HG02870 (cell line): ENCODE results near the gene COL4A2.
"Not testable (repeated sequence)": the region's sequence is repeated elsewhere in the genome, so short reads cannot be mapped to it uniquely, and the experiment has no call there.

Source experiments
- ATAC-seq: cut with Tn5 transposase; IDR thresholded peaks from one replicate; pipeline ENCODE4 v1.9.1; 2021; ENCODE audit warnings: mild to moderate bottlenecking, moderate library complexity; ENCODE audit not compliant: unreplicated experiment

Gene COL4A2

GRCh38 chr13:110483386-110483968, 176.4 kb downstream of the COL4A2 start:
- no peak for ATAC-seq

- no peak for ATAC-seq
Measured at GRCh38 chr13:110484290-110485048, 177.4 kb downstream of the COL4A2 start.

DNA sequence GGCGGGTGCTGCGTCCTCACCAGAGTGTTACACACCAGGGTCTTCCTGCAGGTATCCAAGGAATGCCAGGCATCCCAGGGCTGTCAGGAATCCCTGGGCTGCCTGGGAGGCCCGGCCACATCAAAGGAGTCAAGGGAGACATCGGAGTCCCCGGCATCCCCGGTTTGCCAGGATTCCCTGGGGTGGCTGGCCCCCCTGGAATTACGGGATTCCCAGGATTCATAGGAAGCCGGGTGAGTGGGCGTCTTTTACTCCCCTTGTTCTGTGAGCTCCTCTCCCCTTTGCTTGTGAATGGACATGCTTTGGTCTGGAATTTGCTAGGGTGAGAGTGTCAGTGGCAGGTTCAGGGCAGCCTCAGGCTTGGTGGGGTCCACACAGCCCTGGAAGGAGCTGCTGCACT, 178.5 kb downstream of the COL4A2 start:
- ATAC-seq: no peak

- ATAC-seq: no peak
Measured at GRCh38 chr13:110486061-110486715, 179.1 kb downstream of the COL4A2 start.

- ATAC-seq: not testable (repeated sequence)
Measured at GRCh38 chr13:110486880-110487279, 179.8 kb downstream of the COL4A2 start.

DNA sequence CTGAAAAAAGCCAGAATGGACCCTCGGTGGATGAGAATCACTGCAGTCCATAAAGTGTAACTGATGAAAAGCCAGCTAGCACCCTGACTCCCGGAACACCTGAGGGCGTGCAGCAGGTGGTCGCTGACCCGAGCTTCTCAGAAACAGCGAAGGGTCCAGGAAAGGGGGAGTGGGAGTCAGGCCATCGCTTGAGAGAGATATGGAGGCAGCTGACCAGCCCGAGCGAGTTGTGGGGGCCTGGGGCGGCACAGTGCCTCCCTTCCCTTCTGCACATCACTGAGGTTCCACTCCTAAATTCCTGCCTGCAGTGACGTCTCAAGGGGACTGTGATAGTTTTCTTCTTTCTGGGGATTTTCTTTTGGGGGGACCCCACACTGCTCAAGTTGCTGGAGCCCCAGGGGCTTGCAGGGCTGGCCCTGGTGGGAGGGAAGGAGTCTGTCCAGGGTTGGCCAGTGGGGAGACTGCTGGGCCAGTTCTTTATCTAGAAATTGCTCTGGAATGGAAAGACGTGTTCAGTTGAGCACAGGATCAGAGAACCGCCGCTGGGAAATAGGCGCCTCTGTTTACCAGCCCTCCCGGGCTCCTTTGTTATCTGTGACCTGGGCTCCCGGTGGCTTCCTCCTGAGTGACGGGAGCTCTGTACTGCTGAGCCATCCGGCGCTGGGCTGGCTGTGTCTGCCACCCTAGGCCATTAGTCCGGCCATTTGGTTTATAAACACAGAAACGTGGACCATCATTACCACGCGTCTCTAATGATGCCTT, 183.1 kb downstream of the COL4A2 start:
- no peak for ATAC-seq

- no peak for ATAC-seq
Measured at GRCh38 chr13:110491869-110492678, 185.0 kb downstream of the COL4A2 start.

DNA sequence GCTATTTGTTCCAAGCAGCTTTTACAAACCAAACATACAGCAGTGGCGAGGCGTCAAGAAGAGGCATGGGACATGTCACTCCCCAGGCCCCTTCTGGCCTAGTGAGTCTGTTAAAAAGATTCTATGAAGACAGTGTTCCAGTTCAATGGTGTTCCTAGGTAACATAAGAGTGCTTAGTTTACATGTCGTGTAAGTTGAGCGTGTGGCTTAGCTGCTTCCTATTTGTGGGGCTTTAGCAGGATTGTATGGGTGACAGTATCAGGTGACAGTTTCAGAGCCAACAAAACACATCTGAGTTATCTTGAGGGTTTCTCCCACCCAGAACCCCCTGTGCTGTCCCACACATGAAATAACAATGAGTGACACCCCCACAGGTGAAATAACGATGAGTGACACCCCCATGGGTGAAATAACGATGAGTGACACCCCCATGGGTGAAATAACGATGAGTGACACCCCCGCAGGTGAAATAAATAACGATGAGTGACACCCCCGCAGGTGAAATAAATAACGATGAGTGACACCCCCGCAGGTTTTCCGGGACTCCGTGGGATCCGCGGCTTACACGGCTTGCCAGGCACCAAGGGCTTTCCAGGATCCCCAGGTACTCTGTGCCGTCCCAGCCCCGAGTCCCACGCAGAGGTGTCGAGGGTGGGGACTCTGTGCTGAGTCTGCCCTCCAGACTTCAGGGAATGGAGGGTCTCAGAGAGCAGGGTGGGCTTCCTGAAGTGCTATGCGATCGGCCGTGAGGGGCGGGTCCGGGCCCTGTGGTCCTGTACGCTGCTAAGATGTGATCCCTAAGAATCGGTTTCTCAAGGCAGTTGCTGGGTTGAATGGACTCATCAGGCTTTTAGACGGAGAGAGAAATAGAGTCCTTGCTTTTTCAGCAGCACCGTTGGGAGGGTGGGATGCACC, 185.9 kb downstream of the COL4A2 start:
- no peak for ATAC-seq

GRCh38 chr13:110493613-110494012, 186.5 kb downstream of the COL4A2 start:
- ATAC-seq: no peak

DNA sequence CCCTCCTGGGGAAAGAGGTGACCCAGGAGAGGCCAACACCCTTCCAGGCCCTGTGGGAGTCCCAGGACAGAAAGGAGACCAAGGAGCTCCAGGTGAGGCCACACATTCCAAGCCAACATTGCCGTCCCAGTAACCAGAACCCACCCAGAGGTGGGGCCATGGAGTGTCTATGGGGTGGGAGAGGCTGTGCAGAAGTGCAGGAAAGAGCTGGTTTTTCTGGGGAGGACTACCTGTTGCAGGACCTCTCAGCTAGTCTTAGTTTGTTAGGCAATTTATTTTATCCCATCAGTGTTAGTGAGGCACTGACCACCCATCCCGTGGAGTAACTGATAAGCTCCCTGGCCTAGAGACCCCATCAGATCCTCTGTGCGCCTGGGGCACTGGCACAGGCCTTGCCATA, 188.3 kb downstream of the COL4A2 start:
- no peak for ATAC-seq

DNA sequence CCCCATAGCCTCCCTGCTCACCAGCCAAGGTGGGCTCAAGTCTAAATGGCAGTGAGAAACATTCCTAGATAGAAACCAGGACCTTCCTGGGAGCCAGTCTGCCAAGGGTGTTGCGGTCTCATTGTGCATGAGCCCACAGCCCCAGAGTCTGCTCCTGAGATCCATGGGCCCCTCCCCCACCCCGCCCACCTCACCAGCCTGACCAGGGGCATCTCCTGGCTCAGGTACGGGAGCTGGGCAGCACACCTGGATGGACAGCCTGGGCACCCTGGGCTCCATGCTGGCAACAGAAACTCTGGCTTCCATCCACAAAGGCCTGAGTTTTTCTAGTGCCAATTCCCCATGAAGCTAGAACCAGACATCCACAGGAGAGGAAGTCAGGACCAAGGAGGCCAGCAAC, 188.8 kb downstream of the COL4A2 start:
- no peak for ATAC-seq

DNA sequence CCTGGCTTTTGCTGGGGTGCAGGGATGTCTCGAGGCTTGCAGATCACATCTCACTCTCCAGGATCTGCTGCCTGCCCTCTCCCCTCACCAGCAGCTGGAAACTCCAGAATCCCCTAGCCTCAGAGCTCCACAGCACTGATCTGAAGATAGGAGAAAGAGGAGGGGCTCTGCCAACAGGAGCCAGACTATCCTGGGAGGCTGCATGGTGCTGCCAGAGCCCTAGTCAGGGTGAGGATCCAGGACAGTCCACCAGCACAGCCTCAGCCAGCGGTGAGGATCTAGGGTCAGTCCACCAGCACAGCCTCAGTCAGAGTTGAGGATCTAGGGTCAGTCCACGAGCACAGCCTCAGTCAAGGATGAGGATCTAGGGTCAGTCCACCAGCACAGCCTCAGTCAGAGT, 189.2 kb downstream of the COL4A2 start:
- no peak for ATAC-seq

GRCh38 chr13:110497003-110497402, 189.9 kb downstream of the COL4A2 start:
- ATAC-seq: no peak

DNA sequence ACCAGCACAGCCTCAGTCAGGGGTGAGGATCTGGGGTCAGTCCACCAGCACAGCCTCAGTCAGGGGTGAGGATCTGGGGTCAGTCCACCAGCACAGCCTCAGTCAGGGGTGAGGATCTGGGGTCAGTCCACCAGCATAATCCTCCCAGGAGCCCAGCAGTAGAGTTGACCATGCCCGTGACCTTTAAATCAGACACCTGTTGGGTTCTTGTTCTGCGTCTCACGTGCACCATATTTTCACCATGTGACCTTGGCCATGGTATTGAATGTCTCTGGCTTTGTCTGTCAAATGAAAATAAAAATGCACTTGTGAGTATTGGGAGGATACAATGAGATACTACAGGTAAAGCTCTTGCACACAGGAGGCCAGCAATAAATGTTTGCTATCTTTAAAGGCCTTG, 190.8 kb downstream of the COL4A2 start:
- ATAC-seq: not testable (repeated sequence)

- no peak for ATAC-seq
Measured at GRCh38 chr13:110498327-110498726, 191.2 kb downstream of the COL4A2 start.

DNA sequence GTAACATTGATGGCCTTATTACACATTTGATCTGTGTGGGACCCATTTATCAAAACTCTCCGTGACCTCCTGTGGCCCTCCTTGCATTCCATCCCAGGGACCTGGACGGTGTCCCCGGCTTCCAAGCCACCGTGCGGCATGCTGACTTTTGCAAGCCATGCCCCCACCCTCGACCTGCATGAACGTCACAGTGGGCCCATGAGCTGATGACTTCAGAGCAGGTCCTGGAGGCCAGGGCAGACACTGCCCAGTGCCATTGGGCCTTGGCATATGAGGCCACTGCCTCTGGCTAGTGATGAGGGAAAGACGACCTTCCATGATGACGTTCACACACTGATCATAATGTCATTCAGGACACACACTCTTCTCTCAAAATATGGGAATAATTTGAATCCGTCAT, 191.7 kb downstream of the COL4A2 start:
- ATAC-seq: no peak

GRCh38 chr13:110499621-110500281, 192.7 kb downstream of the COL4A2 start:
- no peak for ATAC-seq

DNA sequence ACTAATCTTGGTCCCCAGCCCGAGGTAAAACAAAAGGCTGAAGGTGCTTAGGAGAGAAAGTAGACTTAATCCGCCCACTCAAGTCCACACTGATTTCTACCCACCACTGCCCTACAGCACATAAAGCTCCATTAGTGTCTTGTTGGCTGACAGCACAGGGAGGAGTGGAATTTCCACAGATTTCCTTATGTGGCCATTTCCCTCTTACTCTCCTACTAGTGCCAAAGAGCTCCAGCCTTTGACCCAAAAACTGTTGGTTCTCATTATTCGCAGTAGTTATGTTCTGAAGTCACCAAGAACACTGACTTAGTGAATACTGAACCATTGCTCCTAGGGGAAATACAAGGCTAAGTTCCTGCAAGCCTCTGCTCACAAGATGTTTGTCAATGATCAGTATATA, 193.3 kb downstream of the COL4A2 start:
- ATAC-seq: no peak

- no peak for ATAC-seq
Measured at GRCh38 chr13:110501188-110501587, 194.1 kb downstream of the COL4A2 start.
